ENCODE measurements around the gene PTGFRN.
"Not testable (repeated sequence)": the region's sequence is repeated elsewhere in the genome, so short reads cannot be mapped to it uniquely, and the experiment has no call there.

Gene PTGFRN

GRCh38 chr1:116919802-116920201 lies 10.1 kb downstream of the PTGFRN start:
- Mint-ChIP-seq H3K4me3 (no peak overlapping the region), H3K36me3 (no peaks in the 10 kb centered on the region), H3K27ac (no peak overlapping the region), H3K9me3 (no peaks in the 10 kb centered on the region), H3K4me1 (no peaks in the 10 kb centered on the region)
- peak; percentile 19 for ATAC-seq
- DNase-seq (ENCODE audit: low spot score in 2 of 2), result no peak

- ATAC-seq (no peak), DNase-seq (ENCODE audit: low spot score in 2 of 2) (no peak)
- Mint-ChIP-seq H3K27ac (no peak overlapping the region), H3K36me3 (no peaks in the 10 kb centered on the region), H3K9me3 (no peaks in the 10 kb centered on the region), H3K4me3 (no peak overlapping the region), H3K4me1 (no peaks in the 10 kb centered on the region)
These were observed 10.5 kb downstream of the PTGFRN start for GRCh38 chr1:116920211-116920610.

DNA sequence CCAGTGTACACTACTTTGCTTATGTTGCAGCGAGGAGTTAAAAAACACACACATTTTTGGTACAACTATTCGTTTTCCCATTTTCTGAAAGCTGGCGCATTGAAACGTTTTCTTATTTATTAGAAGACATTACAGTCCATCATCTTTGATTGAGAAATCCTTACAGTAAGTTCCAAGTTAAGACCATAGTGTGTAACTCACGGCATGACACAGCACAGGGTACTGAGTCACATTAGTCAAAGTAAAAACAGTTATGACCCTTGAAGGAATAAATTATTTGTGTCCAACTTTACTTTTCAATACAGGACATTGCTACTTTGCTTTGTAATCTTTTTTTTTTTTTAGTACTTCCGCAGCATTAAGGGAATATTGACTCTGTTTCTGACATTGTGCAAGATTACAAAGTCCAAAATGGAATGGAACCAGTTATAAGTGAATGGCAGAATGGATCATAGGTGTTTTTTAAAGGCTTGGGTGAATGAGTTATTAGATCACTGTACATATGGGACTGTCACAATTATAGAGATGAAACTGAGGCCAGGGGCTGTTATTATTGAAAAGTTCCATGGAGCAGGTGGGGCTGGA lies 11.7 kb downstream of the PTGFRN start:
- no peak overlapping the region for H3K27ac Mint-ChIP-seq
- DNase-seq (ENCODE audit: low spot score in 2 of 2), result no peak
- no peaks in the 10 kb centered on the region for H3K36me3 Mint-ChIP-seq
- no peak overlapping the region for H3K4me3 Mint-ChIP-seq
- ATAC-seq, result no peak
- H3K9me3 Mint-ChIP-seq, result no peaks in the 10 kb centered on the region
- no peaks in the 10 kb centered on the region for H3K4me1 Mint-ChIP-seq

DNA sequence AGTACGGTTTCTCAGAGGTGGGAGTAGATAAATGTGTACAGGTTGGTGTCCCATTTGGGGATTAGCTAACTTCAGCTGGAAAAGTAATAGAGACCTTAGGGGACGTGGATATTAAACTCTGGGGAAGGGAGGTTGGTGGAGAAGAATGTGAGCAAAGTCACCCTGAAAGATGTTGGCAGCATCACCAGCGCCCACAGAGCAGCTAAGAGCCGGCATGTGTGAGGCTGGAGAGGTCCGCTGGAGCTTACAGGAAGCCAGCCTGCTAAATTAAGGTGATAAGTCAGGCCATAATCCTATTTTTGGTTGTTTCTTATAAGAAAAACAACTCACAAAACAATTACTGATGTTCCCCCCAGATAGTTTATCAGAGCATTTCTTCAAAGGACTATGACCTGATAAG lies 12.2 kb downstream of the PTGFRN start:
- no peaks in the 10 kb centered on the region for H3K4me1 Mint-ChIP-seq
- H3K36me3 Mint-ChIP-seq, result no peaks in the 10 kb centered on the region
- no peak for ATAC-seq
- no peak for DNase-seq (ENCODE audit: low spot score in 2 of 2)
- H3K9me3 Mint-ChIP-seq, result no peaks in the 10 kb centered on the region
- no peak overlapping the region for H3K4me3 Mint-ChIP-seq
- no peak overlapping the region for H3K27ac Mint-ChIP-seq

- no peak for DNase-seq (ENCODE audit: low spot score in 2 of 2)
- Mint-ChIP-seq H3K4me3 (no peak overlapping the region), H3K9me3 (no peaks in the 10 kb centered on the region), H3K36me3 (no peaks in the 10 kb centered on the region), H3K27ac (no peak overlapping the region), H3K4me1 (no peaks in the 10 kb centered on the region)
- ATAC-seq, result no peak
These were observed 13.7 kb downstream of the PTGFRN start for GRCh38 chr1:116923421-116923820.

DNA sequence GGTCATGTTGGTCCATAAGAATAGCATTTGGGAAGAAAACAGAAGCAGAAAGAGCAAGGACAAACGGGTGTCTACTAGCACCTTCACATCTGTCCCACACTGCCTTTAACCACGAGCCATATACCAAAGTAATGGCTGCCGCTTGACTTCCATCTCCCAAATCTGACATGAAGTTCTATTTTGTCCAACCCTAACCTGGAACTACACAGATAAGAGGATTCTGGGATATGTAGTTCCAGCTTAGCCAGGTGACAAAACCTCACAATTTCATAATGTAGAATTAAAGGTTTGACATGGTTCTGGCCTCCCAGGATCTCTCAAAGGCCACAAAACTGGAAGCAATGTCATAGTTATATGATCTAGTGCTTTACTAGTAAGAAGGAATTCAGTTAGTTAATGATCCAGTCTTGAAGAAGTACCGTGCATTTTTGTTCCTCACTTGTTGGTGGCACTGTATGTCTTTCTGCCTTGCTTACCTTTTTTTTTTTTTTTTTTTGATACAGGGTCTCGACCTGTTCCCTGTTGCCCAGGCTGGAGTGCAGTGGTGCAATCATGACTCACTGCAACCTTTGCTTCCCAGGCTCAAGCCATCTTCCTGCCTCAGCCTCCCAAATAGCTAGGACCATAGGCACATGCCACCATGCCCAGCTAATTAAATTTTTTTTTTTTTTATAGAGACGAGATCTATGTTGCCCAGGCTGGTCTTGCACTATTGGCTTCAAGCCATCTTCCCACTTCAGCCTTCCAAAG lies 17.5 kb downstream of the PTGFRN start:
- Mint-ChIP-seq H3K9me3 (no peaks in the 10 kb centered on the region), H3K4me3 (no peak overlapping the region), H3K27ac (no peak overlapping the region), H3K36me3 (no peaks in the 10 kb centered on the region), H3K4me1 (no peaks in the 10 kb centered on the region)
- ATAC-seq (no peak), DNase-seq (ENCODE audit: low spot score in 2 of 2) (no peak)

- Mint-ChIP-seq H3K4me1 (peaks cover 19% of the 10 kb centered on the region), H3K36me3 (no peaks in the 10 kb centered on the region), H3K4me3 (no peak overlapping the region), H3K27ac (no peak overlapping the region), H3K9me3 (no peaks in the 10 kb centered on the region)
- ATAC-seq, result no peak
- no peak for DNase-seq (ENCODE audit: low spot score in 2 of 2)
These were observed 20.4 kb downstream of the PTGFRN start for GRCh38 chr1:116929961-116930592.

DNA sequence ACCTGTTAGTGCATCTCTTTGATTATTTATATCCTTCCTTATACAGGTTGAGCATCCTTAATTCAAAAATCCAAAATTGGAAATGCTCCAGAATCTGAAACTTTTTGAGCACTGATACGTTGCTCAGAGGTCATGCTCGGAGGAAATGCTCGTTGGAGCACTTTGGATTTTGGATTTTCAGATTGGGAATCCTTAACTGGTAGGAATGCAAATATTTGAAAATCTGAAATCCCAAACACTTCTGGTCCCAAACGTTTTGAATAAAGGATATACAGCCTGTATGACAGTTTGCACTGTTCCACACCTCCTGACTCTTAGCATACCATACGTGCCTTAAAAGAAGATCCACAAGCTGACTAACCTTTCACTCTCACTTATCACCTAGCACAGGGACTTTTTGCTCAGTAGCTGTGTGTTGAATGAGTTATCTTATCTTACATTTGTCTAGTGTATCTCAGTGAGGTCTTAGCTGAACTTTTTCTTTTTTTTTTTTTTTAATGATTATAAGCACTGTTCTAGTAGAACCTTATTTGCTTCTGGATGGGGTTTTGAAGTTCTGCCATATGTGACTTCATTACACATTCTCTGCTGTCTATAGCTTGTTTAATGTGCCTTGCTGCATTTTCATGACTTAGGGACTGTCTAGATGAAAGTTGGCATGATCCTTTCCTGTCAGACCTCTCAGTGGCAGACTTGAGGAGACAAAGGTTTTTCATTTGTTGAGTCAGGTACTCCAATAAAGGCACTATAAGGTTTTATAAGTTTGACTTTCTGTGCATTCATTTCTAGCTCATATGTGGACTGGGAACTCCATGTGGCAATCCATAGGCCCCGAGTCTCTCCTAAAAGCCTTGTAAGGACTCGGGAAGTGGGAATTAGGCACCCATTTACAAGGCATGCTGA lies 21.6 kb downstream of the PTGFRN start:
- DNase-seq (ENCODE audit: low spot score in 2 of 2) (no peak), ATAC-seq (peak; percentile 90)
- Mint-ChIP-seq H3K27ac (no peak overlapping the region), H3K9me3 (no peaks in the 10 kb centered on the region), H3K4me1 (peaks cover 21% of the 10 kb centered on the region), H3K4me3 (no peak overlapping the region), H3K36me3 (no peaks in the 10 kb centered on the region)

- Mint-ChIP-seq H3K36me3 (no peaks in the 10 kb centered on the region), H3K4me1 (peaks cover 21% of the 10 kb centered on the region), H3K27ac (peak overlapping the region; percentile 56), H3K9me3 (no peaks in the 10 kb centered on the region), H3K4me3 (no peak overlapping the region)
- DNase-seq (ENCODE audit: low spot score in 2 of 2) (no peak), ATAC-seq (peak; percentile 69)
These were observed 24.1 kb downstream of the PTGFRN start for GRCh38 chr1:116933606-116934515.

DNA sequence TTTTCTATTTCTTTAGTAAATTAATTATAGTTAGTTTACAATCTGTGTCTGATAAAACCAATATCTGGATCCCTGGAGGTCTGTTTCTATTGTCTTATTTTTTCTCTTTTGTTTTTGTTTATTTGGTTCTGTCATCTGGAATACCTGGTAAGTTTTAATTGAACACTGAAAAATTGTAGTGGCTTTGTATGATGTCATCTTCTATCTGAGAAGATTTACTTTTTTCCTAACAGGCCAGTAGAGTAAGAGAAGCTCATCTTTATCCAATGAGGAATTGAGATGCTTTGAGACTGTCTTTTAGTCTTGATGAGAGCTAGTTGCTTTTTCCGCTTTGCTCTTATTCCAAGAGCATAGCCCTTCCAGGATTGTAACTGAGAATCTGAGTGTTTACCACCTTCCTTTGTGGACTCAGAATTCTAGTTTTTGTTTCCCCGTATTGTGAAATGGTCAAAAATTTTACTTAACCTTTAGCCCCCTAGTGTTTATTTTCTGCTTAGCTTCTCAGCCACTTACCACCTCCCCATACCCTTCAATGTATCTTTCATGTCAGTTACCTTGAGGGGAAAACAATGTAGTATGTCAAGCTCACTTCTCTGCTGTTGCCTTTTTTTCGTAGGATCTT lies 25.0 kb downstream of the PTGFRN start:
- no peak overlapping the region for H3K4me3 Mint-ChIP-seq
- peaks cover 21% of the 10 kb centered on the region for H3K4me1 Mint-ChIP-seq
- H3K36me3 Mint-ChIP-seq, result no peaks in the 10 kb centered on the region
- H3K27ac Mint-ChIP-seq, result no peak overlapping the region
- DNase-seq (ENCODE audit: low spot score in 2 of 2), result no peak
- H3K9me3 Mint-ChIP-seq, result no peaks in the 10 kb centered on the region
- no peak for ATAC-seq

DNA sequence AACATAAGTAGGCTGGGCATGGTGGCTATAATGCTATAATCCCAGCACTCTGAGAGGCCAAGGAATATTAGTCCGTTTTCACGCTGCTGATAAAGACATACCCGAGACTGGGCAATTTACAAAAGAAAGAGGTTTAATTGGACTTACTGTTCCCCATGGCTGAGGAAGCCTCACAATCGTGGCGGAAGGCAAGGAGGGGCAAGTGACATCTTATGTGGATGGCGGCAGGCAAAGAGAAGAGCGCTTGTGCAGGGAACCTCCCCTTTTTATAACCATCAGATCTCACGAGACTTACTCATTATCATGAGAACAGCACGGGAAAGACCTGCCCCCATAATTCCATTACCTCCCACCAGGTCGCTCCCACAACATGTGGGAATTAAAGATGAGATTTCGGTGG lies 28.5 kb downstream of the PTGFRN start:
- Mint-ChIP-seq H3K27ac (no peak overlapping the region), H3K9me3 (no peaks in the 10 kb centered on the region), H3K4me3 (no peak overlapping the region), H3K4me1 (peaks cover 29% of the 10 kb centered on the region), H3K36me3 (no peaks in the 10 kb centered on the region)
- no peak for DNase-seq (ENCODE audit: low spot score in 2 of 2)
- no peak for ATAC-seq

DNA sequence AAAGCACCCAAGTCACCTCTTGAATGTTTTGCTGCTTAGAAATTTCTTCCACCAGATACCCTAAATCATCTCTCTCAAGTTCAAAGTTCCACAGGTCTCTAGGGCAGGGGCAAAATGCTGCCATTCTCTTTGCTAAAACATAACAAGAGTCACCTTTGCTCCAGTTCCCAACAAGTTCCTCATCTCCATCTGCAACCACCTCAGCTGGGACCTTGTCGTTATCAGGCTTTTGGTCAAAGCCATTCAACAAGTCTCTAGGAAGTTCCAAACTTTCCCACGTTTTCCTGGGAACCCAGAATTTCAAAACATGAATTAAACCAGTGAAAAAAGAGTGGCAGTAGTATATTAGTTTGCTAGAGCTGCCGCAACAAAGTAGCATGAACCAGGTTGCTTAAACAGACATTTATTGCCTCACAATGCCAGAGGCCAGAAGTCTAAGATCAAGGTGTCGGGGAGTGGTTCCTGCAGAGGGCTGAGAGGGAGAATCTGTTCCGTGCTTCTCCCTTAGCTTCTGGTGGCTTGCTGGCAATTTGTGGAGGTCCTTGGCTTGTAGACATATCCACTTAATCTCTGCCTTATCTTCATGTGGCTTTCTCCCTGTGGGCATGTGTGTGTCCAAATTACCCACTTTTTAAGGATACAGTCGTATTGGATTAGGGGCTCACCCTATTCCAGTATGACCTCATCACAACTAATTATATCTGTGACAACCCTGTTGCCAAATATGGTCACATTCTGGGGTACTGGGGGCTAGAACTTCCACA lies 30.2 kb downstream of the PTGFRN start:
- H3K9me3 Mint-ChIP-seq; H3K27ac Mint-ChIP-seq; H3K36me3 Mint-ChIP-seq; DNase-seq (ENCODE audit: low spot score in 2 of 2); ATAC-seq; H3K4me3 Mint-ChIP-seq: not testable (repeated sequence)
- H3K4me1 Mint-ChIP-seq, result peaks cover 22% of the 10 kb centered on the region

- no peak overlapping the region for H3K4me3 Mint-ChIP-seq
- H3K27ac Mint-ChIP-seq, result no peak overlapping the region
- ATAC-seq, result no peak
These were observed 31.3 kb downstream of the PTGFRN start for GRCh38 chr1:116940814-116941599.

More at GRCh38 chr1:116940814-116941599, 31.3 kb downstream of the PTGFRN start:
- Mint-ChIP-seq H3K36me3 (no peaks in the 10 kb centered on the region), H3K4me1 (peaks cover 19% of the 10 kb centered on the region), H3K9me3 (no peaks in the 10 kb centered on the region)
- no peak for DNase-seq (ENCODE audit: low spot score in 2 of 2)

Measured in stimulated activated effector memory CD8-positive, alpha-beta T cell treated with anti-CD3 and anti-CD28 coated beads, Interleukin-12 subunit alpha, Interleukin-12 subunit beta, amount 100 ng/mL, for 72 hours (primary cell).